Liver (tissue), 3 donors: Measurements from ENCODE around the gene PAX9.

Source experiments
- CTCF ChIP-seq: fragments of 150-350 bp; IDR thresholded peaks from 2 replicates; pipeline ENCODE4 v1.5.1; 2017; ENCODE audit warnings: improper control_type of control experiment, low read depth, low read length; ENCODE audit not compliant: missing input control
- EGR1 ChIP-seq, 2 donors: IDR thresholded peaks; 2 replicates each; pipeline ENCODE4 v1.6.1; 2016 to 2018; ENCODE audit warnings: antibody characterized with exemption in 2 of 2, low read depth in 2 of 2
- FOXA1 ChIP-seq: IDR thresholded peaks from 2 replicates; pipeline ENCODE4 v1.6.1; 2016; ENCODE audit warnings: antibody characterized with exemption
- FOXA2 ChIP-seq: IDR thresholded peaks from 2 replicates; pipeline ENCODE4 v1.6.1; 2016; ENCODE audit warnings: antibody characterized with exemption
- GABPA ChIP-seq, 2 donors: IDR thresholded peaks in 1 of 2; conservative IDR thresholded peaks in 1 of 2; 2 replicates each; pipeline ENCODE4 v1.6.1; 2016; ENCODE audit warnings: antibody characterized with exemption in 2 of 2, mild to moderate bottlenecking in 1 of 2, moderate library complexity in 1 of 2
- RAD21 ChIP-seq, 2 donors: IDR thresholded peaks; 2 replicates each; pipeline ENCODE4 v1.6.1; 2016; ENCODE audit warnings: antibody characterized with exemption in 2 of 2, mild to moderate bottlenecking in 2 of 2
- RXRA ChIP-seq, 2 donors: IDR thresholded peaks; 2 replicates each; pipeline ENCODE4 v1.6.1; 2017 to 2018; ENCODE audit warnings: antibody characterized with exemption in 2 of 2, mild to moderate bottlenecking in 1 of 2
- TAF1 ChIP-seq: conservative IDR thresholded peaks from 2 replicates; pipeline ENCODE4 v1.6.1; 2016; ENCODE audit warnings: antibody characterized with exemption, mild to moderate bottlenecking
- YY1 ChIP-seq: IDR thresholded peaks from 2 replicates; pipeline ENCODE4 v1.6.1; 2016; ENCODE audit warnings: antibody characterized with exemption, mild to moderate bottlenecking
- donor health status: healthy.
- donor health status: healthy.

- TF ChIP-seq CTCF (no peak), RAD21 (IDR thresholded peaks at IDR 0.05) (no peak), FOXA1 (no peak), FOXA2 (no peak), GABPA (IDR thresholded peaks at IDR 0.05 in 1 of 2, conservative IDR thresholded peaks at IDR 0.05 in 1 of 2) (no peak), EGR1 (IDR thresholded peaks at IDR 0.05; ENCODE audit: low read depth in 2 of 2) (no peak), YY1 (no peak), TAF1 (no peak), RXRA (IDR thresholded peaks at IDR 0.05) (no peak)
Measured at GRCh38 chr14:36717363-36717762, 55.7 kb downstream of the PAX9 start.
